Measurements from ENCODE around the gene RIPOR2. TPM values are rescaled to one million over a fixed set of nuclear protein-coding genes. Genes with fewer than 3 reads are reported as not detected.

RIPOR2 gene
- total and polyA plus RNA-seq, 4 experiments from 2014 or later = 420 to 458 (median 431) TPM

DNA sequence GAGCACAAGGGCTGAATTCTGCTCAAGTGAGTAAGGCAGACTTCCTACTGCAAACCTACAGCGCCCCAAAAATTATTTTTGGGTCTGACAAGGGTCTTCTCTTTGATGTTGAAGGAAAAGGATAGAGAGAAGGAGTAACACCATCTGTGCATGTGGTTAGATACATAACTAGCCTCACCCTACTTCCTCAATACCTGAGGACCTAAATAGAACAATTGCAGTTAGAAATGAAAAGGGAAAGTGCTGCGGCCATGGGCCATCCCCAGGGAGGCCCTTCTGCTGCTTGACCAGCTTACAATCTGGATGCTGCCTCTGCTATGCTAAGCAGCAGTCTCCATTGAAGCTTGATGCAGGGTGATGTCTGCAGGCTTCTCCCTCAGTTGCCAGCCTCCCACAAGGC lies 73.8 kb downstream of the RIPOR2 start:
- DNase-seq = no peak
- Mint-ChIP-seq H3K36me3 (peaks cover 81 to 97% of the 10 kb centered on the region in 2 donors), H3K27ac (peak overlapping the region; percentile 23 to 88 (median 76)), H3K9me3 (no peaks in the 10 kb centered on the region), H3K27me3 (no peaks in the 10 kb centered on the region), H3K4me3 (peak overlapping the region in 4 of 8 donors; percentile 21 to 74 (median 45)), H3K4me1 (peaks cover 72 to 98% (median 84%) of the 10 kb centered on the region in 4 donors)
- ChIA-PET POLR2A (ENCODE audit: partially characterized antibody) (interaction anchor here (1.1 to 1.7 kb wide), 6 partner anchors 37 to 130 kb away, joined by 3 to 7 read pairs (median 4); no protein-coding TSS in a partner anchor), CTCF (ENCODE audit: partially characterized antibody) (interaction anchor here (1.0 to 1.7 kb wide), 7 partner anchors 7 to 209 kb away, joined by 3 to 5 read pairs (median 3); partner anchors contain the start of gene RIPOR2)
- H3K4me1 ChIP-seq (ENCODE audit: insufficient read depth, low read length) = peaks cover 95% of the 10 kb centered on the region
- H3K27me3 ChIP-seq (ENCODE audit: insufficient read depth, low read length) = no peaks in the 10 kb centered on the region
- intact Hi-C loops (cut with micrococcal nuclease) = no loop called here
- no peaks in the 10 kb centered on the region for H3K9me3 ChIP-seq (ENCODE audit: control insufficient read depth in 1 of 2, low read length in 2 of 2)
- peak overlapping the region; percentile 35 for H3K27ac ChIP-seq (ENCODE audit: low read depth, low read length)
- peaks cover 85% of the 10 kb centered on the region for H3K36me3 ChIP-seq (ENCODE audit: insufficient read depth, low read length)
- H3K4me3 ChIP-seq (ENCODE audit: low read length in 2 of 2) = no peak overlapping the region

GRCh38 chr6:24859608-24860200 lies 76.1 kb downstream of the RIPOR2 start:
- no peaks in the 10 kb centered on the region for H3K9me3 ChIP-seq (ENCODE audit: control insufficient read depth in 1 of 2, low read length in 2 of 2)
- H3K9me3 Mint-ChIP-seq = no peaks in the 10 kb centered on the region
- ChIA-PET CTCF (ENCODE audit: partially characterized antibody) (interaction anchor here (0.8 to 7.4 kb wide), 8 partner anchors 27 to 211 kb away, joined by 3 to 133 read pairs (median 5); no protein-coding TSS in a partner anchor), POLR2A (ENCODE audit: partially characterized antibody) (interaction anchor here (1.2 to 6.1 kb wide), 9 partner anchors 8 to 167 kb away, joined by 3 to 76 read pairs (median 27); partner anchors contain the start of gene RIPOR2)
- peaks cover 79% of the 10 kb centered on the region for H3K36me3 ChIP-seq (ENCODE audit: insufficient read depth, low read length)
- H3K36me3 Mint-ChIP-seq = peaks cover 80 to 97% of the 10 kb centered on the region in 2 donors
- peak overlapping the region in 7 of 8 donors; percentile 62 to 87 (median 80) for H3K4me3 Mint-ChIP-seq
- no peak overlapping the region for H3K4me3 ChIP-seq (ENCODE audit: low read length in 2 of 2)
- no peaks in the 10 kb centered on the region for H3K27me3 ChIP-seq (ENCODE audit: insufficient read depth, low read length)
- no peaks in the 10 kb centered on the region for H3K27me3 Mint-ChIP-seq
- peak overlapping the region; percentile 85 to 95 (median 90) for H3K27ac Mint-ChIP-seq
- no peak for DNase-seq
- H3K4me1 Mint-ChIP-seq = peaks cover 70 to 91% (median 82%) of the 10 kb centered on the region in 4 donors
- intact Hi-C loops (cut with micrococcal nuclease) = no loop called here
- H3K4me1 ChIP-seq (ENCODE audit: insufficient read depth, low read length) = peaks cover 92% of the 10 kb centered on the region
- peak overlapping the region; percentile 61 for H3K27ac ChIP-seq (ENCODE audit: low read depth, low read length)

- H3K27me3 Mint-ChIP-seq = no peaks in the 10 kb centered on the region
- no peaks in the 10 kb centered on the region for H3K9me3 Mint-ChIP-seq
- H3K4me3 Mint-ChIP-seq = peak overlapping the region; percentile 33 to 87 (median 79)
- Histone ChIP-seq H3K27ac (ENCODE audit: low read depth, low read length) (peak overlapping the region; percentile 61), H3K9me3 (ENCODE audit: control insufficient read depth in 1 of 2, low read length in 2 of 2) (no peaks in the 10 kb centered on the region), H3K4me3 (ENCODE audit: low read length in 2 of 2) (peak overlapping the region in 1 of 2 donors; percentile 28), H3K4me1 (ENCODE audit: insufficient read depth, low read length) (peaks cover 86% of the 10 kb centered on the region), H3K27me3 (ENCODE audit: insufficient read depth, low read length) (no peaks in the 10 kb centered on the region), H3K36me3 (ENCODE audit: insufficient read depth, low read length) (peaks cover 78% of the 10 kb centered on the region)
- H3K36me3 Mint-ChIP-seq = peaks cover 76 to 97% of the 10 kb centered on the region in 2 donors
- intact Hi-C loops (cut with micrococcal nuclease) = no loop called here
- POLR2A ChIA-PET (ENCODE audit: partially characterized antibody) = interaction anchor here (0.9 to 6.1 kb wide), 12 partner anchors 9 to 210 kb away, joined by 3 to 76 read pairs (median 13); partner anchors contain the start of gene RIPOR2
- CTCF ChIA-PET (ENCODE audit: partially characterized antibody) = interaction anchor here (1.1 to 7.4 kb wide), 6 partner anchors 57 to 212 kb away, joined by 3 to 133 read pairs (median 30); partner anchors contain the start of gene RIPOR2
- H3K27ac Mint-ChIP-seq = peak overlapping the region; percentile 85 to 95 (median 90)
- H3K4me1 Mint-ChIP-seq = peaks cover 66 to 85% (median 77%) of the 10 kb centered on the region in 4 donors
- DNase-seq = no peak
Measured at GRCh38 chr6:24859132-24859531, 76.6 kb downstream of the RIPOR2 start.

DNA sequence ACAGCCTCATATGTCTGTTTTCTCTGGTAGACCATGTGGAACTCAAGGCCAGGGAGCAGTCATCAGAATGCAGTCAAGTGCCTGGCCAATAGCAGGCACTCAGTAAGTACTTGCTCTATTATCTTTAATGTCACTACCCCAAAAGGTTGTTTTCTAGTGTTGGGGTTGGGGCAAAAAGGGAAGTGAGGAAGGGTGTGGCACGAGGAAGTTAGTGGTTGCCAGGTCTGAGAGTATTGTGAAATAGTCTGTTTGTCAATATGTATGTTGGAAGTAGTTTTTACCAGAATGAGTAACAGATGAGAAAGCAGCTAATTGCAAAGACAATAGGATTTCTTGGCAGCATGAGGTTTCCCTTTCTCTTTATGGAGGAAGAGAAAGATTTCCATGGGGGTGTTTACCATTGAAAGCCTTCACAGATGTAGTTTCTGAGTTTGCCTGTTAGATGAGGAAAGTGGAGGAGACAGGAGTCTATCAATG lies 77.5 kb downstream of the RIPOR2 start:
- Histone ChIP-seq H3K27ac (ENCODE audit: low read depth, low read length) (peak overlapping the region; percentile 61), H3K4me3 (ENCODE audit: low read length in 2 of 2) (peak overlapping the region in 1 of 2 donors; percentile 28), H3K36me3 (ENCODE audit: insufficient read depth, low read length) (peaks cover 80% of the 10 kb centered on the region), H3K27me3 (ENCODE audit: insufficient read depth, low read length) (no peaks in the 10 kb centered on the region), H3K4me1 (ENCODE audit: insufficient read depth, low read length) (peaks cover 79% of the 10 kb centered on the region), H3K9me3 (ENCODE audit: control insufficient read depth in 1 of 2, low read length in 2 of 2) (no peaks in the 10 kb centered on the region)
- no peaks in the 10 kb centered on the region for H3K27me3 Mint-ChIP-seq
- peak overlapping the region; percentile 85 to 95 (median 90) for H3K27ac Mint-ChIP-seq
- H3K36me3 Mint-ChIP-seq = peaks cover 78 to 97% of the 10 kb centered on the region in 2 donors
- DNase-seq = peak; percentile 51 to 72 (median 58)
- no peaks in the 10 kb centered on the region for H3K9me3 Mint-ChIP-seq
- ChIA-PET POLR2A (ENCODE audit: partially characterized antibody) (interaction anchor here (0.8 to 6.1 kb wide), 24 partner anchors 10 to 211 kb away, joined by 3 to 76 read pairs (median 5); partner anchors contain the start of gene RIPOR2), CTCF (ENCODE audit: partially characterized antibody) (interaction anchor here (1.0 to 7.4 kb wide), 15 partner anchors 10 to 184 kb away, joined by 3 to 177 read pairs (median 4); partner anchors contain the start of gene RIPOR2)
- peaks cover 64 to 77% (median 71%) of the 10 kb centered on the region in 4 donors for H3K4me1 Mint-ChIP-seq
- peak overlapping the region; percentile 62 to 87 (median 79) for H3K4me3 Mint-ChIP-seq
- intact Hi-C loops (cut with micrococcal nuclease) = no loop called here

- Mint-ChIP-seq H3K27ac (peak overlapping the region; percentile 75 to 92 (median 88)), H3K27me3 (no peaks in the 10 kb centered on the region), H3K36me3 (peaks cover 79 to 95% of the 10 kb centered on the region in 2 donors), H3K4me3 (peak overlapping the region in 7 of 8 donors; percentile 39 to 87 (median 71)), H3K9me3 (no peaks in the 10 kb centered on the region), H3K4me1 (peaks cover 55 to 66% (median 63%) of the 10 kb centered on the region in 4 donors)
- H3K36me3 ChIP-seq (ENCODE audit: insufficient read depth, low read length) = peaks cover 82% of the 10 kb centered on the region
- no peaks in the 10 kb centered on the region for H3K27me3 ChIP-seq (ENCODE audit: insufficient read depth, low read length)
- intact Hi-C loops (cut with micrococcal nuclease) = loop anchor here (1.0 kb wide), 4 partner anchors 77 to 213 kb away; no protein-coding TSS in a partner anchor
- peaks cover 68% of the 10 kb centered on the region for H3K4me1 ChIP-seq (ENCODE audit: insufficient read depth, low read length)
- DNase-seq = no peak
- H3K9me3 ChIP-seq (ENCODE audit: control insufficient read depth in 1 of 2, low read length in 2 of 2) = no peaks in the 10 kb centered on the region
- ChIA-PET POLR2A (ENCODE audit: partially characterized antibody) (interaction anchor here (0.8 to 6.1 kb wide), 29 partner anchors 9 to 214 kb away, joined by 3 to 76 read pairs (median 5); partner anchors contain the start of gene RIPOR2), CTCF (ENCODE audit: partially characterized antibody) (interaction anchor here (0.6 to 7.4 kb wide), 35 partner anchors 9 to 214 kb away, joined by 3 to 177 read pairs (median 4); partner anchors contain the start of gene RIPOR2)
- no peak overlapping the region for H3K4me3 ChIP-seq (ENCODE audit: low read length in 2 of 2)
- H3K27ac ChIP-seq (ENCODE audit: low read depth, low read length) = peak overlapping the region; percentile 61
Measured at GRCh38 chr6:24856901-24857670, 78.7 kb downstream of the RIPOR2 start.

DNA sequence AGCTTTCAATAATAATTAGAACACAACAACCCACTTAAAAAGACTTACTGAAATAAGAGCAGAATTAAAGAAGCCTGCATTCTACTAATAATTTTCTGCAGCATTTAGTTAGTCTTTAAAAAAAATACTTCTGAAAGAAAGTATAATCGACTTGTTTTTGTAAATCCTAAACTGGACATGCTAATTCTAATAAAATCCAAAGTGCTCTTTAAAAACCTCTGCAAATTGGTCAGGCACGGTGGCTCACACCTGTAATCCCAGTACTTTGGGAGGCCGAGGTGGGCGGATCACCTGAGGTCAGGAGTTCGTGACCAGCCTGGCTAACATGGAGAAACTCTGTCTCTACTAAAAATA lies 79.5 kb downstream of the RIPOR2 start:
- ChIA-PET CTCF (ENCODE audit: partially characterized antibody) (interaction anchor here (0.7 to 7.4 kb wide), 39 partner anchors 9 to 215 kb away, joined by 3 to 177 read pairs (median 5); partner anchors contain the start of gene RIPOR2), POLR2A (ENCODE audit: partially characterized antibody) (interaction anchor here (0.7 to 6.1 kb wide), 21 partner anchors 10 to 215 kb away, joined by 3 to 76 read pairs (median 6); partner anchors contain the start of gene RIPOR2)
- Mint-ChIP-seq H3K4me3 (peak overlapping the region in 7 of 8 donors; percentile 16 to 87 (median 25)), H3K27ac (peak overlapping the region; percentile 82 to 92 (median 90)), H3K27me3 (no peaks in the 10 kb centered on the region), H3K36me3 (peaks cover 81 to 92% of the 10 kb centered on the region in 2 donors), H3K9me3 (no peaks in the 10 kb centered on the region), H3K4me1 (peaks cover 54 to 62% (median 56%) of the 10 kb centered on the region in 4 donors)
- Histone ChIP-seq H3K9me3 (ENCODE audit: control insufficient read depth in 1 of 2, low read length in 2 of 2) (no peaks in the 10 kb centered on the region), H3K27ac (ENCODE audit: low read depth, low read length) (peak overlapping the region; percentile 61), H3K36me3 (ENCODE audit: insufficient read depth, low read length) (peaks cover 79% of the 10 kb centered on the region), H3K4me3 (ENCODE audit: low read length in 2 of 2) (no peak overlapping the region), H3K27me3 (ENCODE audit: insufficient read depth, low read length) (no peaks in the 10 kb centered on the region), H3K4me1 (ENCODE audit: insufficient read depth, low read length) (peaks cover 59% of the 10 kb centered on the region)
- intact Hi-C loops (cut with micrococcal nuclease) = loop anchor here (1.0 kb wide), 4 partner anchors 78 to 214 kb away; no protein-coding TSS in a partner anchor
- DNase-seq = no peak

Measured in CD4-positive, alpha-beta memory T cell (primary cell).